Kidney epithelial cell (primary cell): Measurements from ENCODE around the gene CSK. TPM values are rescaled to one million over a fixed set of nuclear protein-coding genes. Genes with fewer than 3 reads are reported as not detected.

ENCODE experiments used
- DNase-seq: peaks from one replicate; pipeline ENCODE4 v3.0.0-alpha.2; 2010; ENCODE audit warnings: low read depth
- H3K27me3 ChIP-seq: 2 replicates; pipeline ENCODE4 v1.6.0; 2011; ENCODE audit warnings: low read length; ENCODE audit not compliant: control insufficient read depth, insufficient read depth
- H3K36me3 ChIP-seq: 2 replicates; pipeline ENCODE4 v1.5.1; 2011; ENCODE audit warnings: low read length; ENCODE audit not compliant: control insufficient read depth, insufficient read depth
- H3K4me3 ChIP-seq: 2 replicates; pipeline ENCODE4 v1.5.1; 2011; ENCODE audit warnings: low read depth, mild to moderate bottlenecking, control low read depth, low read length
- CTCF ChIP-seq: IDR thresholded peaks from 2 replicates; pipeline ENCODE4 v1.5.1; 2011; ENCODE audit warnings: mild to moderate bottlenecking, moderate library complexity, low read length, control low read depth, inconsistent platforms; ENCODE audit not compliant: insufficient read depth, poor library complexity, severe bottlenecking
- total RNA-seq: library from RNA; depleted of rRNA; stranded (reverse); fragments of >200 nt; gene quantifications from 2 replicates; pipeline ENCODE4 v1.2.3, GENCODE V29; 2015

Gene CSK
- total RNA-seq, 1 donor from 2014 or later = 48.0 TPM

- no peak for TF ChIP-seq CTCF
- Histone ChIP-seq H3K27me3 (no peaks in the 10 kb centered on the region), H3K4me3 (no peak overlapping the region), H3K36me3 (no peaks in the 10 kb centered on the region)
- DNase-seq = no peak
Observed at GRCh38 chr15:74795966-74796625, 14.2 kb downstream of the CSK start.

GRCh38 chr15:74798388-74799254 lies 16.7 kb downstream of the CSK start:
- no peak for TF ChIP-seq CTCF
- peaks cover 1% of the 10 kb centered on the region for H3K36me3 ChIP-seq
- no peak for DNase-seq
- H3K27me3 ChIP-seq = no peaks in the 10 kb centered on the region
- H3K4me3 ChIP-seq = no peak overlapping the region

GRCh38 chr15:74799255-74799855 lies 17.5 kb downstream of the CSK start:
- Histone ChIP-seq H3K4me3 (no peak overlapping the region), H3K36me3 (peaks cover 1% of the 10 kb centered on the region), H3K27me3 (no peaks in the 10 kb centered on the region)
- no peak for DNase-seq
- TF ChIP-seq CTCF = no peak

GRCh38 chr15:74799856-74800558 lies 18.1 kb downstream of the CSK start:
- no peak for DNase-seq
- TF ChIP-seq CTCF = peak; percentile 99
- no peak overlapping the region for H3K4me3 ChIP-seq
- H3K27me3 ChIP-seq = no peaks in the 10 kb centered on the region
- H3K36me3 ChIP-seq = peaks cover 1% of the 10 kb centered on the region

DNA sequence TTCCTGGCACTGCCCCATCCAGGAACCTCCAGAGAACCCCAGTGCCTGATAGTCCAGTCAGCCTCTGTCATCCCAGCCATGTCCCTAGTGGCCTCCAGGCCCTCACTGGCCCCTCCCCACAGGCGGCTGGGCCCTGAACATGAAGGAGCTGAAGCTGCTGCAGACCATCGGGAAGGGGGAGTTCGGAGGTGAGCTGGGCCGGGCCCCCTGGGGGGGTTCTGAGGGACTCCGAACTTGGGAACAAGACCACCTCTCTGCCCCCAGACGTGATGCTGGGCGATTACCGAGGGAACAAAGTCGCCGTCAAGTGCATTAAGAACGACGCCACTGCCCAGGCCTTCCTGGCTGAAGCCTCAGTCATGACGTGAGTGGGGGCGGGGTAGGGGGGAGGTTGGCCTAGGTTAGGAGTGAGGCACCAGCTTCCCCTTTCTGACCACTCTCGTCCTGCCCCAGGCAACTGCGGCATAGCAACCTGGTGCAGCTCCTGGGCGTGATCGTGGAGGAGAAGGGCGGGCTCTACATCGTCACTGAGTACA lies 18.7 kb downstream of the CSK start:
- Histone ChIP-seq H3K27me3 (no peaks in the 10 kb centered on the region), H3K36me3 (peaks cover 1% of the 10 kb centered on the region), H3K4me3 (no peak overlapping the region)
- no peak for TF ChIP-seq CTCF
- no peak for DNase-seq
